Activated T-helper 1 cell treated with anti-CD3 and anti-CD28 coated beads, Interleukin-2, amount 50 U/mL, for 16 hours (primary cell): ENCODE data around the gene PLLP.

Experiments
- DNase-seq, 2 donors: peaks; one replicate each; pipeline ENCODE4 v3.0.0-alpha.2; 2020; ENCODE audit warnings: low read depth in 1 of 2, low spot score in 1 of 2

PLLP gene

GRCh38 chr16:57257455-57258070, 26.9 kb downstream of the PLLP start:
- DNase-seq, result no peak

GRCh38 chr16:57256601-57257395, 27.7 kb downstream of the PLLP start:
- no peak for DNase-seq

GRCh38 chr16:57255686-57256415, 28.6 kb downstream of the PLLP start:
- DNase-seq, result no peak

GRCh38 chr16:57253466-57253865, 31.0 kb downstream of the PLLP start:
- no peak for DNase-seq

- DNase-seq, result no peak
Measured at GRCh38 chr16:57252148-57252721, 32.2 kb downstream of the PLLP start.

GRCh38 chr16:57251352-57251751, 33.1 kb downstream of the PLLP start:
- DNase-seq, result no peak

GRCh38 chr16:57245472-57246113, 38.9 kb downstream of the PLLP start:
- no peak for DNase-seq

GRCh38 chr16:57244767-57245471, 39.6 kb downstream of the PLLP start, which contains the start of gene ARL2BP:
Gene ARL2BP (plus strand): TSS chr16:57245259. CDS start chr16:57245368, 109 bp downstream.
- DNase-seq, result peak; percentile 95 to 96

- DNase-seq, result no peak
Measured at GRCh38 chr16:57244463-57244766, 40.1 kb downstream of the PLLP start.

- DNase-seq, result no peak
Measured at GRCh38 chr16:57242650-57243049, 41.8 kb downstream of the PLLP start.

- no peak for DNase-seq
Measured at GRCh38 chr16:57240851-57241250, 43.6 kb downstream of the PLLP start.

- DNase-seq, result no peak
Measured at GRCh38 chr16:57239107-57239506, 45.4 kb downstream of the PLLP start.

GRCh38 chr16:57238682-57239081, 45.8 kb downstream of the PLLP start:
- DNase-seq, result no peak

GRCh38 chr16:57236022-57236350, 48.5 kb downstream of the PLLP start:
- DNase-seq, result no peak

- no peak for DNase-seq
Measured at GRCh38 chr16:57235128-57236021, 49.1 kb downstream of the PLLP start.

GRCh38 chr16:57234707-57235092, 49.8 kb downstream of the PLLP start:
- no peak for DNase-seq

- DNase-seq, result no peak
Measured at GRCh38 chr16:57233944-57234706, 50.3 kb downstream of the PLLP start.

GRCh38 chr16:57231821-57232350, 52.6 kb downstream of the PLLP start:
- no peak for DNase-seq

GRCh38 chr16:57229079-57229478, 55.4 kb downstream of the PLLP start:
- no peak for DNase-seq
